Hematopoietic multipotent progenitor cell treated with erythropoietin and hydrocortisone succinate and interleukin-3 and kit ligand, for 15 days (in vitro differentiated cells): Measurements from ENCODE around the gene RSRP1.
A peak's percentile ranks its signal among the peaks of the same experiment; 100 is the strongest.

ENCODE experiments used
- DNase-seq: peaks from one replicate; pipeline ENCODE4 v3.0.0-alpha.2; 2015; ENCODE audit warnings: low spot score

Gene RSRP1

GRCh38 chr1:25217598-25218232 lies 29.5 kb downstream of the RSRP1 start:
- DNase-seq, result no peak

GRCh38 chr1:25217015-25217414 lies 30.2 kb downstream of the RSRP1 start:
- peak; percentile 32 for DNase-seq

- no peak for DNase-seq
Measured at GRCh38 chr1:25216123-25216522, 31.1 kb downstream of the RSRP1 start.

GRCh38 chr1:25212725-25213124 lies 34.5 kb downstream of the RSRP1 start:
- DNase-seq, result no peak

- no peak for DNase-seq
Measured at GRCh38 chr1:25210728-25211127, 36.5 kb downstream of the RSRP1 start.

GRCh38 chr1:25209516-25209915 lies 37.7 kb downstream of the RSRP1 start:
- no peak for DNase-seq

- no peak for DNase-seq
Measured at GRCh38 chr1:25208561-25209222, 38.6 kb downstream of the RSRP1 start.

GRCh38 chr1:25208092-25208491 lies 39.2 kb downstream of the RSRP1 start:
- no peak for DNase-seq

GRCh38 chr1:25206201-25206600 lies 41.1 kb downstream of the RSRP1 start:
- no peak for DNase-seq

- no peak for DNase-seq
Measured at GRCh38 chr1:25205786-25206185, 41.5 kb downstream of the RSRP1 start.

- DNase-seq, result peak; percentile 72
Measured at GRCh38 chr1:25204797-25205480, 42.3 kb downstream of the RSRP1 start.

- DNase-seq, result no peak
Measured at GRCh38 chr1:25201006-25201405, 46.2 kb downstream of the RSRP1 start.

GRCh38 chr1:25199819-25200620 lies 47.2 kb downstream of the RSRP1 start:
- DNase-seq, result no peak

- DNase-seq, result no peak
Measured at GRCh38 chr1:25198663-25199252, 48.5 kb downstream of the RSRP1 start.

GRCh38 chr1:25197982-25198662 lies 49.1 kb downstream of the RSRP1 start:
- DNase-seq, result no peak

GRCh38 chr1:25197235-25197975 lies 49.8 kb downstream of the RSRP1 start:
- DNase-seq, result no peak

- no peak for DNase-seq
Measured at GRCh38 chr1:25196830-25197229, 50.4 kb downstream of the RSRP1 start.

- no peak for DNase-seq
Measured at GRCh38 chr1:25195835-25196234, 51.4 kb downstream of the RSRP1 start.

GRCh38 chr1:25194572-25195020 lies 52.7 kb downstream of the RSRP1 start:
- no peak for DNase-seq

- DNase-seq, result no peak
Measured at GRCh38 chr1:25194054-25194453, 53.2 kb downstream of the RSRP1 start.

- DNase-seq, result no peak
Measured at GRCh38 chr1:25193229-25193628, 54.0 kb downstream of the RSRP1 start.
